Neural crest cell (in vitro differentiated cells): ENCODE data around the gene DLST. TPM values are rescaled to one million over a fixed set of nuclear protein-coding genes. Genes with fewer than 3 reads are reported as not detected.

Source experiments
- DNase-seq: peaks from one replicate; pipeline ENCODE4 v3.0.0; 2021; ENCODE audit warnings: low read depth, mixed read lengths, low spot score
- H3K27ac Mint-ChIP-seq: one replicate; pipeline ENCODE4 v1.8.0; 2021; ENCODE audit warnings: mild to moderate bottlenecking, mixed read lengths; ENCODE audit not compliant: unreplicated experiment
- H3K27me3 Mint-ChIP-seq: 2 replicates; pipeline ENCODE4 v1.8.0; 2021; ENCODE audit warnings: low read depth, mild to moderate bottlenecking, mixed read lengths
- H3K36me3 Mint-ChIP-seq: 2 replicates; pipeline ENCODE4 v1.8.0; 2021; ENCODE audit warnings: low read depth, mild to moderate bottlenecking, mixed read lengths
- H3K4me1 Mint-ChIP-seq: 2 replicates; pipeline ENCODE4 v1.8.0; 2021; ENCODE audit warnings: mixed read lengths
- H3K4me3 Mint-ChIP-seq: one replicate; pipeline ENCODE4 v1.8.0; 2021; ENCODE audit warnings: mild to moderate bottlenecking, mixed read lengths
- H3K9me3 Mint-ChIP-seq: 2 replicates; pipeline ENCODE4 v1.8.0; 2021; ENCODE audit warnings: mixed read lengths
- CTCF ChIP-seq: fragments of 200-600 bp; sonication (generic); conservative IDR thresholded peaks from 2 replicates; pipeline ENCODE4 v1.5.0; 2021; ENCODE audit warnings: antibody characterized with exemption, mild to moderate bottlenecking
- total RNA-seq: library from RNA; stranded (reverse); gene quantifications from 2 replicates; pipeline ENCODE4 v1.2.1, GENCODE V29; 2021

Gene DLST
- total RNA-seq, 1 donor from 2014 or later, result 97.4 TPM

- no peaks in the 10 kb centered on the region for H3K9me3 Mint-ChIP-seq
- no peak for DNase-seq
- no peak overlapping the region for H3K27ac Mint-ChIP-seq
- no peak for TF ChIP-seq CTCF
- no peaks in the 10 kb centered on the region for H3K4me1 Mint-ChIP-seq
- no peaks in the 10 kb centered on the region for H3K27me3 Mint-ChIP-seq
- H3K4me3 Mint-ChIP-seq, result no peak overlapping the region
- no peaks in the 10 kb centered on the region for H3K36me3 Mint-ChIP-seq
Observed at GRCh38 chr14:74855945-74856344, 25.8 kb upstream of the DLST start.

GRCh38 chr14:74856366-74856765 is 25.4 kb upstream of the DLST start:
- Mint-ChIP-seq H3K4me3 (no peak overlapping the region), H3K4me1 (no peaks in the 10 kb centered on the region), H3K36me3 (no peaks in the 10 kb centered on the region), H3K27me3 (no peaks in the 10 kb centered on the region), H3K27ac (no peak overlapping the region), H3K9me3 (no peaks in the 10 kb centered on the region)
- no peak for TF ChIP-seq CTCF
- no peak for DNase-seq

- no peaks in the 10 kb centered on the region for H3K9me3 Mint-ChIP-seq
- no peaks in the 10 kb centered on the region for H3K27me3 Mint-ChIP-seq
- no peak overlapping the region for H3K4me3 Mint-ChIP-seq
- H3K27ac Mint-ChIP-seq, result no peak overlapping the region
- no peak for TF ChIP-seq CTCF
- DNase-seq, result no peak
- H3K4me1 Mint-ChIP-seq, result no peaks in the 10 kb centered on the region
- H3K36me3 Mint-ChIP-seq, result no peaks in the 10 kb centered on the region
Observed at GRCh38 chr14:74858022-74858421, 23.7 kb upstream of the DLST start.

GRCh38 chr14:74859757-74860552 is 21.8 kb upstream of the DLST start:
- no peaks in the 10 kb centered on the region for H3K9me3 Mint-ChIP-seq
- no peak overlapping the region for H3K27ac Mint-ChIP-seq
- no peaks in the 10 kb centered on the region for H3K36me3 Mint-ChIP-seq
- DNase-seq, result no peak
- no peak overlapping the region for H3K4me3 Mint-ChIP-seq
- H3K27me3 Mint-ChIP-seq, result no peaks in the 10 kb centered on the region
- no peaks in the 10 kb centered on the region for H3K4me1 Mint-ChIP-seq
- no peak for TF ChIP-seq CTCF

- Mint-ChIP-seq H3K4me1 (no peaks in the 10 kb centered on the region), H3K36me3 (no peaks in the 10 kb centered on the region), H3K9me3 (no peaks in the 10 kb centered on the region), H3K27me3 (peaks cover under 1% of the 10 kb centered on the region), H3K4me3 (no peak overlapping the region), H3K27ac (no peak overlapping the region)
- peak; percentile 99 for DNase-seq
- peak; percentile 88 for TF ChIP-seq CTCF
Observed at GRCh38 chr14:74860899-74861733, 20.6 kb upstream of the DLST start.
